Transverse colon (tissue), 4 donors: ENCODE data around the gene LINC00237. TPM values are rescaled to one million over a fixed set of nuclear protein-coding genes. Genes with fewer than 3 reads are reported as not detected.
A peak's percentile ranks its signal among the peaks of the same experiment; 100 is the strongest.

Experiments
- DNase-seq: peaks from one replicate; pipeline ENCODE4 v3.0.0-alpha.2; 2019
- H3K27ac ChIP-seq, 4 donors: fragments of 200-600 bp; sonication (generic); 2 replicates each; pipeline ENCODE4 v1.5.1; 2016 to 2018; ENCODE audit warnings: inconsistent platforms in 4 of 4
- H3K27me3 ChIP-seq: fragments of 200-600 bp; sonication (generic); 2 replicates; pipeline ENCODE4 v1.5.1; 2017; ENCODE audit warnings: inconsistent platforms
- H3K36me3 ChIP-seq, 4 donors: fragments of 200-600 bp; sonication (generic); 2 replicates each; pipeline ENCODE4 v1.5.1; 2017 to 2019; ENCODE audit warnings: inconsistent platforms in 4 of 4
- H3K4me1 ChIP-seq, 4 donors: fragments of 200-600 bp; sonication (generic); 2 replicates each; pipeline ENCODE4 v1.5.1; 2017 to 2020; ENCODE audit warnings: inconsistent platforms in 4 of 4
- H3K4me3 ChIP-seq, 4 donors: fragments of 200-600 bp; sonication (generic); 1 replicate in 1 of 4; 2 replicates in 3 of 4; pipeline versions ENCODE4 v1.5.1 to v1.6.1; 2017 to 2019; ENCODE audit warnings: inconsistent platforms in 4 of 4
- H3K9me3 ChIP-seq, 2 donors: fragments of 200-600 bp; sonication (generic); 2 replicates each; pipeline ENCODE4 v1.5.1; 2017 to 2019; ENCODE audit warnings: inconsistent platforms in 2 of 2
- CTCF ChIP-seq, 5 experiments: fragments of 200-600 bp in 3 of 5; fragments of 450-650 bp in 2 of 5; sonication (generic) in 3 of 5; IDR thresholded peaks; 1 replicate in 2 of 5; 2 replicates in 3 of 5; pipeline ENCODE4 v1.5.1; 2016 to 2017; ENCODE audit warnings: antibody characterized with exemption in 5 of 5, inconsistent platforms in 3 of 5, mild to moderate bottlenecking in 2 of 5, moderate library complexity in 1 of 5
- EP300 ChIP-seq: sonication (generic); formaldehyde crosslinking; IDR thresholded peaks from one replicate; pipeline ENCODE4 v1.6.1; 2017; ENCODE audit warnings: antibody characterized with exemption, low read depth
- POLR2A ChIP-seq: fragments of 450-650 bp; IDR thresholded peaks from one replicate; pipeline ENCODE4 v1.6.1; 2016; ENCODE audit warnings: antibody characterized with exemption, mild to moderate bottlenecking, moderate library complexity
- POLR2AphosphoS5 ChIP-seq, 3 donors: sonication (generic); formaldehyde crosslinking; IDR thresholded peaks; one replicate each; pipeline ENCODE4 v1.6.1; 2016; ENCODE audit warnings: antibody characterized with exemption in 3 of 3
- WGBS, 2 donors: methylation state at CpG; one replicate each; pipeline ENCODE4 v1.1.5; 2018; ENCODE audit warnings: low coverage in 1 of 2; 5-methylcytosine and 5-hydroxymethylcytosine counted together
- in situ Hi-C, 4 donors: fragments of 200-750 bp; cut with MboI; loops; one replicate each; pipeline versions ENCODE4 v1.15.0 to v1.15.1; 2017; ENCODE audit warnings: low sequenced_read_pairs in 3 of 4, low pct_ligation_motif_present in 1 of 4, low pct_unique_long_range_greater_than_20kb in 1 of 4
- intact Hi-C: fragments of 100-400 bp; cut with DNase I; formaldehyde crosslinking; loops from one replicate; pipeline ENCODE4 v1.15.1; 2023; ENCODE audit warnings: low total_unique reads
- small RNA-seq, 4 donors: library from RNA; depleted of rRNA; stranded (forward); fragments of <200 nt; gene quantifications; one replicate each; pipeline ENCODE3, GENCODE V24; 2016
- total RNA-seq, 4 donors: library from RNA; depleted of rRNA; stranded (reverse); fragments of >200 nt; gene quantifications; one replicate each; pipeline ENCODE4 v1.1.0, GENCODE V29; 2016

Gene LINC00237
- total RNA-seq, 4 donors from 2014 or later, result not detected

GRCh38 chr20:21049305-21049828 is 56.8 kb downstream of the LINC00237 start:
- intact Hi-C loops, result loop anchor here (2.0 kb wide), 1 partner anchor 51 kb away; no protein-coding TSS in a partner anchor
- in situ Hi-C loops, result no loop called here
- no peak for DNase-seq
- H3K36me3 ChIP-seq, result no peaks in the 10 kb centered on the region
- H3K4me3 ChIP-seq, result no peak overlapping the region
- peaks cover 7% of the 10 kb centered on the region for H3K27me3 ChIP-seq
- H3K27ac ChIP-seq, result no peak overlapping the region
- no peak for TF ChIP-seq CTCF (IDR thresholded peaks at IDR 0.05)
- TF ChIP-seq POLR2A, result no peak
- no peak for TF ChIP-seq POLR2AphosphoS5 (IDR thresholded peaks at IDR 0.05)
- TF ChIP-seq EP300, result no peak
- H3K9me3 ChIP-seq, result no peaks in the 10 kb centered on the region
- 80 to 91% methylated on average over 1 to 5 of the region's 6 CpGs for WGBS, 2 donors
- H3K4me1 ChIP-seq, result no peaks in the 10 kb centered on the region

GRCh38 chr20:21048841-21049273 is 57.3 kb downstream of the LINC00237 start:
- Histone ChIP-seq H3K4me3 (no peak overlapping the region), H3K27me3 (peaks cover 7% of the 10 kb centered on the region), H3K9me3 (no peaks in the 10 kb centered on the region), H3K27ac (no peak overlapping the region), H3K36me3 (no peaks in the 10 kb centered on the region), H3K4me1 (no peaks in the 10 kb centered on the region)
- DNase-seq, result peak; percentile 28
- WGBS, 2 donors, result 65% methylated on average over 5 of the region's 5 CpGs; no CpG with 5 or more reads in 1 of the 2 donors
- in situ Hi-C loops (no loop called here), intact Hi-C loops (loop anchor here (2.0 kb wide), 1 partner anchor 50 kb away; no protein-coding TSS in a partner anchor)
- TF ChIP-seq EP300 (no peak), CTCF (IDR thresholded peaks at IDR 0.05) (peak; percentile 36 to 72 (median 51))

GRCh38 chr20:21047981-21048380 is 58.2 kb downstream of the LINC00237 start:
- Histone ChIP-seq H3K36me3 (no peaks in the 10 kb centered on the region), H3K27me3 (peaks cover 7% of the 10 kb centered on the region), H3K4me3 (no peak overlapping the region), H3K9me3 (no peaks in the 10 kb centered on the region), H3K27ac (no peak overlapping the region), H3K4me1 (no peaks in the 10 kb centered on the region)
- in situ Hi-C loops (no loop called here), intact Hi-C loops (loop anchor here (2.0 kb wide), 1 partner anchor 49 kb away; no protein-coding TSS in a partner anchor)
- no peak for DNase-seq
- WGBS, 2 donors, result 76 to 78% methylated on average over 5 to 6 of the region's 6 CpGs
- TF ChIP-seq CTCF (IDR thresholded peaks at IDR 0.05) (no peak), POLR2AphosphoS5 (IDR thresholded peaks at IDR 0.05) (no peak), EP300 (no peak), POLR2A (no peak)

GRCh38 chr20:21046413-21047070 is 59.6 kb downstream of the LINC00237 start:
- intact Hi-C loops (no loop called here), in situ Hi-C loops (no loop called here)
- DNase-seq, result no peak
- Histone ChIP-seq H3K4me1 (no peaks in the 10 kb centered on the region), H3K36me3 (no peaks in the 10 kb centered on the region), H3K27ac (no peak overlapping the region), H3K27me3 (no peaks in the 10 kb centered on the region), H3K9me3 (no peaks in the 10 kb centered on the region), H3K4me3 (no peak overlapping the region)
- TF ChIP-seq POLR2A, result no peak
- TF ChIP-seq EP300, result no peak
- no peak for TF ChIP-seq CTCF (IDR thresholded peaks at IDR 0.05)
- TF ChIP-seq POLR2AphosphoS5 (IDR thresholded peaks at IDR 0.05), result no peak
- 44% methylated on average over 2 of the region's 2 CpGs; no CpG with 5 or more reads in 1 of the 2 donors for WGBS, 2 donors

Small RNA genes lying within 50 kb of the gene (small RNA-seq; reads per million reads assigned to genes)
- 0 reads per million in 4 donors for gene RNA5SP477

Other genes starting within 250 kb of the LINC00237 start
- 10 to 100 TPM; 24.3 to 95.9 (median 36.9) TPM for gene KIZ, start 19.7 kb upstream of the LINC00237 start, total RNA-seq
- 10 to 100 TPM; 16.1 to 46.4 (median 30.3) TPM for gene XRN2, start 197.0 kb upstream of the LINC00237 start, total RNA-seq